Activated naive CD4-positive, alpha-beta T cell treated with Interleukin-2 at 50 U/mL for 16 hours (primary cell): ENCODE measurements around the gene PPM1K.
A peak's percentile ranks its signal among the peaks of the same experiment; 100 is the strongest.

Experiments used
- DNase-seq: peaks from one replicate; pipeline ENCODE4 v3.0.0-alpha.2; 2020

PPM1K gene

DNA sequence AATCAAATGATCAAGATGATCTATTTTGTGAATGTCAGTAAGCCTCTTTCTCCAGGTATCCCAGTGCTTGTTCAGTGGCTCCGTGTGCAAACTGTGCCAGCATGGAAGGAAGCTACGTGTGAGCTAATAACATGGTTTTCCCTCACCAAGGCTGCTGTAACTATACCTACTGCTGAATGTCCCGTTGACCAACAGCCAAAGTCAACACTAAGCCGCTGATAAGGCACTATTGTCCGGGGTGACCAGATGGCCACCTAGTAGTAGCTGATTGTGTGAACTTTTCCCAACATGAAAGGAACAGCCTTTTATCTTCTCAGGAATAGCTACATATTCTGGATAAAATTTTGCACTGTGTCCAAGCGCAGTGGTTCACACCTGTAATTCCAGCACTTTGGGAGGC, 68.0 kb downstream of the PPM1K start:
- no peak for DNase-seq

DNA sequence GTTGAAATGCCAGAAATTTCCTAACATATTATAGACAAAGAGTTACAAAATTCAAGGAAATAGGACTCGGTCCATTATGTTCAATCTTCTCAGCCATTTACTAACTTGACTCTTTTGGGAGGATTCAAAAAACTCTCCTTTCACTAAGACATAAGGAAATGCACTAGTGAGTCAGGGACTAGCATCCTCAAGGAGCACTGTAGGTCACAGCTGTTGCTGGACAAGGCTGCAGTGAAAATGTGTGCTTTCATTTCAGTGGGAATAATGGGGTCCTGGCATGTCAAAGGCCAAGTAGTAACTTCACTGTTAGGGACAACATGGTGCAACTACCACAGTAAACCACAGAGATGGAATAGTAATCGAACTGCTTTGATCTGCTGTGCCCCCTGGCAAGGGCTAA, 69.0 kb downstream of the PPM1K start:
- DNase-seq: no peak

DNA sequence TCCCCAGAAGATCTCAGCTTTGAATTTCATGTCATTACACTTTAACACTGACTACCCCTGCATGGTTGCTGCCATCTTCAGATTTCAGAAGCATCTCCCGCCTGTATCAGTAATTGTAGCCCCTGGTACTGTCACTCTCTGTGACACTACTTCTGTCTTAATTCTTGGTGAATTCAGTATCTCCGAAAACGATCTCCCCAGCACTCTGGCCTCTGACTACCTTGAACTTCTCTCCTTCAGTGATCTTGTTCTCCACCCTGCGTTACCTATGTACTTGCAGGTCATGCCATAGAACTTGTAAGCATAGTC, 72.2 kb downstream of the PPM1K start:
- no peak for DNase-seq

DNA sequence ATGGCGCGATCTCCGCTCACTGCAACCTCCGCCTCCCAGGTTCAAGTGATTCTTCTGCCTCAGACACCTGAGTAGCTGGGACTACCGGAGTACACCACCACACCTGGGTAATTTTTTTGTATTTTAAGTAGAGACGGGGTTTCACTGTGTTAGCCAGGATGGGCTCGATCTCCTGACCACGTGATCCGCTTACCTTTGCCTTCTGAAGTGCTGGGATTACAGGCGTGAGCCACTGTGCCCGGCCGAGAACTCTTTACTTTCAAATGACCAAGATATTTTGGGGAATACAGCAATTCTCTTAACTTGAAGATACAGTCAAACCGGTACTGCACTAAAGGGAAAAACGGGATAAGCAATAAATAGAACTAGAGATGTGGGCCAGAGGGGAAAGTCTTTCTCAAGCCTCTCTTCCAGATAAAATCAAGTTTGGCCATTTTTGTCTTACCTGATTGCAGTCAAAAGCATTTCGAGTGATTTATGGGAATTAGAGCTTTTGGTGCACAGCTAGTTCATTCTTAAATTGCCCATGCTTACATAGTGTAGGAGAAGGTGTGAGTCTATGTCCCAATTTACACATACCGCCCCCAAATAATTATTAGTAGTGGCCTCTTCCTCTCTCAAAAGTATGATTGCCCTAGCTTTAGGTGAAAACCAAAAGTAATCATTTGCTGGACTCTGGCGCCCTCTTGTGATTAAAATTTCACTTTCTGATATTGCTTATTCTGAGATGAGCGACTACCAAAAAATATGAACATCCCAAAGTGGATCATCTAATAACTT, 72.7 kb downstream of the PPM1K start:
- DNase-seq: peak; percentile 16

DNA sequence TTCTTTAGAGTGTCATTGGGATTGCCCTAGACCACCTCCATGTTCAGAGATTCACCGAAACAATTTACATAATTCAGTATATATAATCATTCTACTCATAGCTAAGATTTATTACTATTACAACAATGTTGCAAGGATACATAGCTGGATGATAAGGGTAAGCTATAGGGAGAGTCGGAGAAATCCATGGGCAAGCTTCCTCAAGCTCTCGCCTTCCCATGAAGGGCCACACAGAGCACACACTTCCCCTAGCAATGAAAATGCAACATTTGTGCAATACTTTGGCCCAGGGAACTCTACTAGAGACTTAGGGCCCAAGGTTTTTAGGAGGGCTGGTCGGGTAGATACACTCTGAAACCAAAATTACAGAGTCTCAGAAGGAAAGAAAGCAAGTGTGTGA, 76.2 kb downstream of the PPM1K start:
- no peak for DNase-seq
